ENCODE results near the gene LMNA. TPM values are rescaled to one million over a fixed set of nuclear protein-coding genes. Genes with fewer than 3 reads are reported as not detected.

Gene LMNA
- total RNA-seq, 1 donor from 2014 or later, result 638 TPM

- no peak for FAIRE-seq
- Histone ChIP-seq H3K36me3 (ENCODE audit: control insufficient read depth, insufficient read depth, low read length) (peaks cover 66% of the 10 kb centered on the region), H3K27me3 (ENCODE audit: control insufficient read depth, insufficient read depth, low read length) (no peaks in the 10 kb centered on the region)
Measured at GRCh38 chr1:156135930-156136871, 21.7 kb downstream of the LMNA start.

GRCh38 chr1:156136970-156137483 is 22.5 kb downstream of the LMNA start:
- H3K4me3 ChIP-seq (ENCODE audit: low read depth, low read length), result no peak overlapping the region
- no peak for DNase-seq (ENCODE audit: low read depth)
- H3K36me3 ChIP-seq (ENCODE audit: control insufficient read depth, insufficient read depth, low read length), result peaks cover 62% of the 10 kb centered on the region
- H3K27me3 ChIP-seq (ENCODE audit: control insufficient read depth, insufficient read depth, low read length), result no peaks in the 10 kb centered on the region
- TF ChIP-seq CTCF (IDR thresholded peaks at IDR 0.05; ENCODE audit: insufficient read depth, low read length, severe bottlenecking), result no peak
- FAIRE-seq, result no peak

More at GRCh38 chr1:156135930-156136871, 21.7 kb downstream of the LMNA start:
- H3K4me3 ChIP-seq (ENCODE audit: low read depth, low read length), result no peak overlapping the region
- no peak for TF ChIP-seq CTCF (IDR thresholded peaks at IDR 0.05; ENCODE audit: insufficient read depth, low read length, severe bottlenecking)
- no peak for DNase-seq (ENCODE audit: low read depth)

- H3K36me3 ChIP-seq (ENCODE audit: control insufficient read depth, insufficient read depth, low read length), result peaks cover 57% of the 10 kb centered on the region
- DNase-seq (ENCODE audit: low read depth) (no peak), FAIRE-seq (no peak)
- no peak for TF ChIP-seq CTCF (IDR thresholded peaks at IDR 0.05; ENCODE audit: insufficient read depth, low read length, severe bottlenecking)
- no peak overlapping the region for H3K4me3 ChIP-seq (ENCODE audit: low read depth, low read length)
- no peaks in the 10 kb centered on the region for H3K27me3 ChIP-seq (ENCODE audit: control insufficient read depth, insufficient read depth, low read length)
Measured at GRCh38 chr1:156138458-156138867, 24.0 kb downstream of the LMNA start.

DNA sequence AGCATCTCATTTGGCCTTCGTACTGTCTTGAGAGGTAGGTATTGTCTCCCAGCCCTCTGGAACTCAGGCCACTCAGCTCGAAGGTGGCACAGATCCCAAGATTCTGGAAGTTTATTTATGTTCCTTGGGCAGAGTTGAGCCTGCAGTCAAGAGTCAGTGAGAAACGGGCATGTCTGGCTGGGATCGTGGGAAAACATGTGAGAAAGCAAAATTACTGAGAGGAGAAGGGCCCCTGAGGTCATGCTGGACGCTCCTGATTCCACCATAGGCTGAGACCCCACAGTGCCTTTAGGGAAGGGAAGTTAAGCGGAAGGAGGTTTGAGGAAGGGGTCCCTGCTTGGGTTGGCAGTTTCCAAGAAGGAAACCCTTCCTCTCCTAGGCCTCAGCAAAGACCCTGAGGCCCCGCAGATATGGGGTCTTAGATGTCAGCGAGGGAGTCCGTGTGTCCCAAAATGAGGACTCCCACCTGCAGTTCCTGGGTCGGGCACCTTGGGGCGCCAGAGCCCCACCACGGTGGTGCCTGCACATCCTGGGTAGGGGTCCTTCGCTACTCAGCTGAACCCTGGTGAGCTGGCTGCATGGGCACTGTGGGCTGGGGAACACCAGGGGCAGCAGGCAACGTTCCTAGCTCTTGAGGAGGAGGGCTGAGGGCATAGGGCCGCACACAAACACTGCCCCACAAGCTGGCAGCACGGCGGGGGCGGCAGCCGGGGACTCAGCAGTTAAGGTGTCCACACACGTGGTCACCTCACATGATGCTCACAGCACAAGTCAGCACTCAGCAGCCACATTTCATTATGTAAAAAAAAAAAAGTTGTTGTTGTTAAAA is 26.6 kb downstream of the LMNA start:
- Histone ChIP-seq H3K4me3 (ENCODE audit: low read depth, low read length) (no peak overlapping the region), H3K36me3 (ENCODE audit: control insufficient read depth, insufficient read depth, low read length) (peaks cover 33% of the 10 kb centered on the region), H3K27me3 (ENCODE audit: control insufficient read depth, insufficient read depth, low read length) (no peaks in the 10 kb centered on the region)
- FAIRE-seq, result no peak
- DNase-seq (ENCODE audit: low read depth), result no peak
- TF ChIP-seq CTCF (IDR thresholded peaks at IDR 0.05; ENCODE audit: insufficient read depth, low read length, severe bottlenecking), result peak; percentile 61

GRCh38 chr1:156143765-156144489 is 29.4 kb downstream of the LMNA start:
- no peak for DNase-seq (ENCODE audit: low read depth)
- no peak for FAIRE-seq
- Histone ChIP-seq H3K27me3 (ENCODE audit: control insufficient read depth, insufficient read depth, low read length) (no peaks in the 10 kb centered on the region), H3K36me3 (ENCODE audit: control insufficient read depth, insufficient read depth, low read length) (peaks cover 5% of the 10 kb centered on the region), H3K4me3 (ENCODE audit: low read depth, low read length) (no peak overlapping the region)
- no peak for TF ChIP-seq CTCF (IDR thresholded peaks at IDR 0.05; ENCODE audit: insufficient read depth, low read length, severe bottlenecking)

All from bronchial epithelial cell (primary cell).